SKM-1 (cell line): ENCODE results near the gene TOMM20.
"Not testable (repeated sequence)": the region's sequence is repeated elsewhere in the genome, so short reads cannot be mapped to it uniquely, and the experiment has no call there.

Source experiments
- DNase-seq: peaks from one replicate; lab custom pipeline; 2025; ENCODE audit not compliant: unreplicated experiment; lab: John Stamatoyannopoulos, UW

The TOMM20 gene

DNA sequence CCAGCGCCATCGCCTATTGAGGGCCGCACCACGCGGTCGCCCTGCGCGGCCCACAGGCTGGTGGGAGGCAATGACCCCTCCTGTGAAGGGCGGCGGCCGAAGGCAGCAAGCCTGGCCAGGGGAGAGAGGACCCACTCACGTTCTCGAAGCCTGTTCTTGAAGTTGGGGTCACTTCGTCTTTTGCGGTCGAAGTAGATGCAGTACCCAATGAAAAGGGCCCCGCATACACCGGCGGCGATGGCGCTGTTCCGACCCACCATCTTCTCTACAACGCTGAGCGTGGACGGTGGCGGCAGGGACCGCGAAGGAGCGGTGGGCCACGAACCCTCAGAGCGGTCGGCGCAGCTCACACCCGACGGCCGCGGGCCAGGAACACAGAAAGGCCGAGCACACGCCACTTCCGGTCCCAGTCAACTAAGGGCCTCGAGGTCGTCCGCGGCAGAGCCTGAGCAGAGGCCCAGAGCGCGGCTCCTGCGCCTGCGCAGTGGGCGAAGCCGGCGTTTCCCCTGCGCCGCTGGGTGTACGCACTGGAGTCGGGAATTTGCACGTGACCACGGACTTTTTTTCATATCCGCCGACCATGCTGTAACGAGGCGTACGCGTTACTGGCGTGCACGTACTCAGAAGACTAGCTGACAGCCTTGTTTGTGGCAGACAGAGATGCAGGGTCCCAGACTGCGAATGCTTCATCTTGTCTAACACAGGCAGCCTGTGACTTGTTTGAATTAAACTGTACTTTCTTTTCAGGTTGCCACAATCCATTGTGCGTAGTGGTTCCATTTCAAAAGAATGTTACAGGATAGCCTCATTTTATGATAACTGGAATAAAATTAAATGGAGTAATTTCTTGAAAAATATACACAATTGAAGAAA, at the start of gene TOMM20:
Gene TOMM20 (minus strand): TSS at position 382 of the 873 bp plus-strand sequence. CDS start 122 bp downstream, at position 260.
- DNase-seq: peak; percentile 99

DNA sequence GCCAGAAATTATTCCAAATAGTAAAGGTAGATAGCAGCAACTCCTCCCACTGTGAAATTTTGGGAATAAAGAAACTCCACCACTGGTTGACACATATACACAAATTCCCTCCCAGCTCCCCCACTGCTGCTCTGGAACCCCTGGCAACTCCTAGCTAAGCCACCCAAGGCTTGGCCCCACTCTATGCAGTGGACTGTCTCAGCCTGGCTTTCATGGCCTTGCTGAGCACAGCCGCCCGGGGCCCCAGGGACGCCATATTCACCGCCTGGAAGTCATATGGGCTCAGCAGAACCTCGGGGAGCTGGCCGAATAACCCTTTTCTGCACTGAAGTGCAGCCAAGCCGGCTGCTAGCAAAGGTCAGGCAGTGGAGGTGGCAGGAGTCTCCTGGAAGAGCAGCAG, 47.8 kb upstream of the TOMM20 start:
- no peak for DNase-seq

DNA sequence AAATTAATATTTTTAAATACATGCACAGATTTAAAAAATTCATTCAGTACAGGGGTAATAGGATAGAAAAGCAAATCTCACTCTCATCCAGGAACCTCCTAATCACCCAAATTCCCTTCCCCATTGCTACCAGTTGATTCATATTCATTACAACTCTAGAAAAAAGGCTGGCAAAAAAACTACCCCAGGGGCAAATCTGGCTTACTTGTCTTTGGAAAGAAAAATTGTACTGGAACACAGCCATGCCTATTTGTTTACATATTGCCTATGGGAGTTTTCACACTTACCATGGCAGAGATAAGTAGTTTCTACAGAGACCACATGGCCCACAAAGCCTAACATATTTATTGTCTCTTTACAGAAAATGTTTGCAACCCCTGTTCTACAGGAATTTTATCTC, 41.3 kb upstream of the TOMM20 start:
- DNase-seq: no peak

DNA sequence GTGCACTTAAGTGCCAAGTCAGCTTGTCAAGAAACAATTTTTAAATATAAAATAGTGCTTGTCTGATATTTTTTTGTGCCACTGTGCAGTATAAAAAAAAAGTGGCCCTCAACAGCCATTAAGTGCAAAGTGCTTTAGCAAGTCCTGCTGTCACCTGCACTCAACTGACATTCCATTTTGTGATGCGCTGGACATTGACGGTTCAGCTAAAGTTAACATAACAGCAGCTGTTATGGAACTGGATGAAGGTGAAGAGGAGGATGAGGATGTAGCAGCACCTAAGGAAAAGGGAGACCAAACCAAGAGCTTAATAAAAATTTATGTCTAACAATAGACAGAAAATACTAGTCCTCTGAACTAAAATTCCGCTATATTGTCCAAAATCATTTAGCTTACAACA, 39.7 kb upstream of the TOMM20 start:
- no peak for DNase-seq

GRCh38 chr1:235161685-235162327, 33.2 kb upstream of the TOMM20 start:
- DNase-seq: no peak

- DNase-seq: peak; percentile 94
These were observed 32.5 kb upstream of the TOMM20 start, which contains the start of gene RBM34 for GRCh38 chr1:235160957-235161684. TSS of gene RBM34 (minus strand) at chr1:235161250. CDS start at chr1:235161226, 24 bp downstream.

- peak; percentile 70 for DNase-seq
These were observed 31.8 kb upstream of the TOMM20 start for GRCh38 chr1:235160383-235160956.

DNA sequence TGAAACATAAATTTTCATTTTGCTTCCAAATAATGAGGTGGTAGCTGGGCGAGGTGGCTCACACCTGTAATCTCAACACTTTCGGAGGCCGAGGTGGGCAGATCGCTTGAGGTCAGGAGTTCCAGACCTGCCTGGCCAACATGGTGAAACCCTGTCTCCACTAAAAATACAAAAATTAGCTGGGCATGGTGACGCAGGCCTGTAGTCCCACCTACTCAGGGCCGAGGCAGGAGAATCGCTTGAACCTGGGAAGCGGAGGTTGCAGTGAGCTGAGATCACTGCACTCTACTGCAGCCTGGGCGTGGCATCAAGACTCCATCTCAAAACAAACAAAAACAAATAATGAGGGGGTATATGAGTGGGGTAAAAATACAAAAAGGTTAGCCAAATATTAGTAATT, 31.3 kb upstream of the TOMM20 start:
- DNase-seq: not testable (repeated sequence)

DNA sequence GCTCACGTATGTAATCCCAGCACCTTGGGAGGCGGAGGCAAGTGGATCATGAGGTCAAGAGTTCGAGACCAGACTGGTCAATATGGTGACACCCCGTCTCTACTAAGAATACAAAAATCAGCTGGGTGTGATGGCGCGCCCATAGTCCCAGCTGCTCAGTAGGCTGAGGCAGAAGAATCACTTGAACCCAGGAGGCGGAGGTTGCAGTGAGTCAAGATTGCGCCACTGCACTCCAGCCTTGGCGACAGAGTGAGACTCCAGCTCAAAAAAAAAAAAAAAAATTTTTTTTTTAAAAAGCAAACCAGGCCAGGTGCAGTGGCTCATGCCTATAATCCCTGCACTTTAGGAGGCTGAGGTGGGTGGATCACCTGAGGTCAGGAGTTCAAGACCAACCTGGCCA, 30.6 kb upstream of the TOMM20 start:
- DNase-seq: not testable (repeated sequence)

- no peak for DNase-seq
These were observed 30.0 kb upstream of the TOMM20 start for GRCh38 chr1:235158680-235159079.

- DNase-seq: no peak
These were observed 28.5 kb upstream of the TOMM20 start for GRCh38 chr1:235157150-235157549.

DNA sequence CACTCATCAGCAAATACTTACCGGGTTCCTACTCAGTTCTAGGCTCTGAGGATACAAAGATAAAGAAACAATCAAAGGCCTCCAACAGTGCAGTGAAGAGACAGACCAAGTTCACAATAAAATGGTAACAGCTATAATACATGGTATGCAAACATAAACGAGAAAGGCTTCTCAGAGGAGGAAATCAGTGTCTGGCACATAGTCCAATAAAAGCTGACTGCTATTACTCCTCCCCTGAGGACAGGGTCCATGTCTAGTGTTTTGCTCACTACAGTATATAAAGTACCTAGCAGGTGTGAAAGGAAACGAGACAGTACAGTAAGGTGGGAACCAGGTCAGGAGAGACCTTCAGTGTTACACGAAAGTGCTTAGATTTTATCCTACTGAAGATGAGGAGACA, 28.1 kb upstream of the TOMM20 start:
- no peak for DNase-seq

GRCh38 chr1:235156265-235156664, 27.6 kb upstream of the TOMM20 start:
- DNase-seq: no peak

GRCh38 chr1:235152235-235152634, 23.6 kb upstream of the TOMM20 start:
- DNase-seq: no peak

DNA sequence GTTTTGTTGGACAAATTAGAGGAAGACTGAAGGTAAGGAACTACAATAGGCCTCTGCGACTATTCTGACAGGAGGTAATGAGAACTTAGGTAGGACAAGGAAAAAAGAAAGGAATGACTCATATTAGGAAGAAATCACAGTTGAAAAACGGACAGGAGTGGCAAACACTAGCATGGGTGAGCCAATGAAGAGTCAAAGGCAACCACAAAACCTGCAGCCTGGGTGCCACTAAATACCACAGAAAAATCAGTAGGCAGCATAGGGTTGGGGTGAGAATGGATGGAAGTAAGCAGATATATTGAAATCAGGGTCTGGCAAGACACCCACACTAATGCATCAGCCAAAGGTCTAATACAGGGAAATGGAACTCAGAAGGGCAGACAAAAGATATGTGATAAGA, 22.4 kb upstream of the TOMM20 start:
- no peak for DNase-seq

GRCh38 chr1:235149824-235150223, 21.2 kb upstream of the TOMM20 start:
- no peak for DNase-seq

GRCh38 chr1:235147269-235147668, 18.6 kb upstream of the TOMM20 start:
- DNase-seq: no peak

DNA sequence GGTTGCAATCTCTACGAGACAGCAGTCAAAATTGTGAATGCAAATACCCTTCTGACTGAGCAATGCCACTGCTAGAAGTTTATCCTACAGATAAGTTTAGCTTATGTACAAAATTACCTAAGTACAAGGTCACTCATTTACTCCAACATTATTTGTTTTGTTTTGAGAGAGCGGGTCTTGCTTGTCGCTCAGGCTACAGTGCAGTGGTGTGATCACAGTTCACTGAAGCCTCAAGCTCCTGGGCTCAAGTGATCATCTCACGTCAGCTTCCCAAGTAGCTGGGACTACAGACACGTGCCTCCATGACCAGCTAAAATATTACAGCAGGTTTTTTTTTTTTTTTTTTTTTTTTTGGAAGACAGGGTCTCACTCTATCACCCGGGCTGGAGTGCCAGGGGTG, 17.0 kb upstream of the TOMM20 start:
- no peak for DNase-seq

DNA sequence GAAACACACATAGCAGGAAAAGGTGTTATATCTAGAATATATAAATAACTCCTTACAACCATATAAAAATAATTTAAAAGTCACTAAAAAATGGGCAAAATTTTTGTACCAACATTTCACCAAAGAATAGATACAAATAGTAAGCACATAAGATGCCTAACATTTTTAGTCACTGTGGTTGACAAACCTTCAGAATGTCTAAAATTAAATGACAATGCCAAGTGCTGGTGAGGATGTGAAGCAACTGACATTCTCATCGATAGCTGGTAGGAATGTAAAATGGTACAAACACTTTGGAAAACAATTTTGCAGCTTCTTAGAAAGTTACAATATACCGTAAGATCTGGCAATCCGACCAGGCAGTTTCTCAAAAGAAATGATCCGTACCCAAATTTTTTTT, 14.4 kb upstream of the TOMM20 start:
- DNase-seq: no peak

- no peak for DNase-seq
These were observed 10.7 kb upstream of the TOMM20 start for GRCh38 chr1:235139315-235139714.

GRCh38 chr1:235138821-235139220, 10.2 kb upstream of the TOMM20 start:
- no peak for DNase-seq
